Jurkat, Clone E6-1 (cell line): Measurements from ENCODE around the gene HERPUD1.
"Not testable (repeated sequence)": the region's sequence is repeated elsewhere in the genome, so short reads cannot be mapped to it uniquely, and the experiment has no call there.

Experiments used
- DNase-seq: peaks from one replicate; pipeline ENCODE4 v3.0.0-alpha.2; 2011; ENCODE audit warnings: low read depth, low spot score
- H3K4me3 ChIP-seq: 2 replicates; pipeline ENCODE4 v1.5.1; 2011; ENCODE audit warnings: mild to moderate bottlenecking, low read length, control low read depth, moderate library complexity

The HERPUD1 gene

GRCh38 chr16:56931271-56931891 lies 561 bp upstream of the HERPUD1 start:
- no peak for DNase-seq
- H3K4me3 ChIP-seq: peak overlapping the region; percentile 95

GRCh38 chr16:56932721-56933619 lies 1.0 kb downstream of the HERPUD1 start:
- H3K4me3 ChIP-seq: peak overlapping the region; percentile 95
- no peak for DNase-seq

- no peak for DNase-seq
- no peak overlapping the region for H3K4me3 ChIP-seq
These were observed 2.1 kb downstream of the HERPUD1 start for GRCh38 chr16:56933828-56934598.

GRCh38 chr16:56934599-56935145 lies 2.7 kb downstream of the HERPUD1 start:
- not testable (repeated sequence) for DNase-seq, H3K4me3 ChIP-seq

- H3K4me3 ChIP-seq: no peak overlapping the region
These were observed 3.3 kb downstream of the HERPUD1 start for GRCh38 chr16:56935201-56935600.

GRCh38 chr16:56936491-56936890 lies 4.5 kb downstream of the HERPUD1 start:
- H3K4me3 ChIP-seq: no peak overlapping the region
- no peak for DNase-seq

More at GRCh38 chr16:56935201-56935600, 3.3 kb downstream of the HERPUD1 start:
- DNase-seq: no peak

- H3K4me3 ChIP-seq: no peak overlapping the region
- no peak for DNase-seq
These were observed 5.0 kb downstream of the HERPUD1 start for GRCh38 chr16:56936950-56937349.

GRCh38 chr16:56938664-56939513 lies 6.9 kb downstream of the HERPUD1 start:
- no peak overlapping the region for H3K4me3 ChIP-seq
- DNase-seq: no peak

GRCh38 chr16:56939801-56940200 lies 7.9 kb downstream of the HERPUD1 start:
- DNase-seq: peak; percentile 58
- H3K4me3 ChIP-seq: no peak overlapping the region

- no peak for DNase-seq
- no peak overlapping the region for H3K4me3 ChIP-seq
These were observed 9.2 kb downstream of the HERPUD1 start for GRCh38 chr16:56941092-56941491.

GRCh38 chr16:56941856-56942331 lies 10.0 kb downstream of the HERPUD1 start:
- DNase-seq: no peak

GRCh38 chr16:56943761-56944375 lies 11.9 kb downstream of the HERPUD1 start:
- DNase-seq: no peak

More at GRCh38 chr16:56941856-56942331, 10.0 kb downstream of the HERPUD1 start:
- H3K4me3 ChIP-seq: no peak overlapping the region

GRCh38 chr16:56944954-56945839 lies 13.3 kb downstream of the HERPUD1 start:
- no peak for DNase-seq
- H3K4me3 ChIP-seq: no peak overlapping the region

More at GRCh38 chr16:56943761-56944375, 11.9 kb downstream of the HERPUD1 start:
- H3K4me3 ChIP-seq: no peak overlapping the region

- no peak for DNase-seq
- H3K4me3 ChIP-seq: no peak overlapping the region
These were observed 14.0 kb downstream of the HERPUD1 start for GRCh38 chr16:56945847-56946527.

GRCh38 chr16:56946767-56947603 lies 15.0 kb downstream of the HERPUD1 start:
- no peak overlapping the region for H3K4me3 ChIP-seq
- DNase-seq: no peak

GRCh38 chr16:56947604-56947995 lies 15.7 kb downstream of the HERPUD1 start:
- no peak for DNase-seq
- H3K4me3 ChIP-seq: no peak overlapping the region
